HepG2 (cell line): ENCODE results near the gene VWCE. TPM values are rescaled to one million over a fixed set of nuclear protein-coding genes. Genes with fewer than 3 reads are reported as not detected.

Experiments used
- CENPT ChIP-seq: sonication (generic); formaldehyde crosslinking; IDR thresholded peaks from 2 replicates; pipeline ENCODE4 v1.8.0; 2022; ENCODE audit warnings: low read depth, mild to moderate bottlenecking, moderate library complexity, missing genetic modification reagents
- GABPA ChIP-seq, 2 experiments: IDR thresholded peaks; 2 replicates each; pipeline ENCODE4 v1.6.1; 2011 to 2016; ENCODE audit warnings: low read depth in 2 of 2, low read length in 1 of 2, missing biosample characterization in 1 of 2, missing genetic modification characterization in 1 of 2
- MATR3 ChIP-seq: sonication (generic); formaldehyde crosslinking; IDR thresholded peaks from 2 replicates; pipeline ENCODE4 v1.4.0; 2020; ENCODE audit warnings: missing genetic modification reagents
- POLR2AphosphoS2 ChIP-seq: IDR thresholded peaks from 2 replicates; pipeline ENCODE4 v1.6.1; 2011; ENCODE audit warnings: low read depth, low read length, improper control_type of control experiment
- RORA ChIP-seq: sonication (generic); formaldehyde crosslinking; IDR thresholded peaks from 2 replicates; pipeline ENCODE4 v1.5.0; 2020; ENCODE audit warnings: mild to moderate bottlenecking, missing genetic modification reagents, moderate library complexity
- SMARCC2 ChIP-seq: fragments of 450-650 bp; IDR thresholded peaks from 2 replicates; pipeline ENCODE4 v1.6.1; 2017; ENCODE audit warnings: antibody characterized with exemption, mild to moderate bottlenecking
- SRY ChIP-seq: sonication (generic); formaldehyde crosslinking; IDR thresholded peaks from 2 replicates; pipeline ENCODE4 v1.8.0; 2022; ENCODE audit warnings: mild to moderate bottlenecking, missing genetic modification reagents
- TBL1XR1 ChIP-seq: fragments of 150-350 bp; IDR thresholded peaks from 2 replicates; pipeline ENCODE4 v1.6.1; 2014; ENCODE audit warnings: borderline replicate concordance, low read length; ENCODE audit not compliant: partially characterized antibody
- U2AF1 ChIP-seq: fragments of 200-400 bp; formaldehyde crosslinking; optimal IDR thresholded peaks from 2 replicates; pipeline ENCODE3; 2017; ENCODE audit warnings: mild to moderate bottlenecking, low read depth, low read length
- ZNF101 ChIP-seq: sonication (generic); formaldehyde crosslinking; IDR thresholded peaks from 2 replicates; pipeline ENCODE4 v1.4.0; 2020; ENCODE audit warnings: mild to moderate bottlenecking, low read depth, missing genetic modification reagents, borderline replicate concordance
- ZNF510 ChIP-seq: sonication (generic); formaldehyde crosslinking; IDR thresholded peaks from 2 replicates; pipeline ENCODE4 v1.4.0; 2020; ENCODE audit warnings: low read depth, mild to moderate bottlenecking, missing genetic modification reagents
- ZNF605 ChIP-seq: sonication (generic); formaldehyde crosslinking; IDR thresholded peaks from 2 replicates; pipeline ENCODE4 v1.8.0; 2022; ENCODE audit warnings: mild to moderate bottlenecking, missing genetic modification reagents
- ZNF792 ChIP-seq: IDR thresholded peaks from 2 replicates; pipeline ENCODE4 v1.6.1; 2016
- ZSCAN21 ChIP-seq: sonication (generic); formaldehyde crosslinking; IDR thresholded peaks from 2 replicates; pipeline ENCODE4 v1.8.0; 2022; ENCODE audit warnings: mild to moderate bottlenecking, missing genetic modification reagents, moderate library complexity, borderline replicate concordance
- polyA plus RNA-seq, 8 experiments: library from polyadenylated mRNA; depleted of rRNA in 3 of 8; stranded (reverse) in 7 of 8; unstranded in 1 of 8; fragments of >200 nt; fragmentation: Illumina TruSeq in 4 of 8; extraction: Trizol in 4 of 8; gene quantifications; 2 replicates each; pipeline versions ENCODE4 v1.2.1 to v1.2.3, GENCODE V29; 2011 to 2016; ENCODE audit warnings: low read depth in 4 of 8, missing spikeins in 1 of 8, mixed read lengths in 1 of 8; ENCODE audit not compliant: insufficient read depth in 1 of 8
- total RNA-seq, 5 experiments: library from RNA; depleted of rRNA; stranded (reverse); fragments of >200 nt; fragmentation: Illumina TruSeq; extraction: Trizol; gene quantifications; 2 replicates each; pipeline ENCODE4 v1.2.3, GENCODE V29; 2016; ENCODE audit warnings: low read depth in 1 of 5
- TF ChIP-seq, protein P1 (sequence below): IDR thresholded peaks from 2 replicates; pipeline ENCODE4 v1.6.1; 2018; ENCODE audit warnings: missing genetic modification reagents
- TF ChIP-seq, protein P2 (sequence below): sonication (generic); formaldehyde crosslinking; IDR thresholded peaks from 2 replicates; pipeline ENCODE4 v1.4.0; 2020; ENCODE audit warnings: mild to moderate bottlenecking, low read depth, missing genetic modification reagents
- TF ChIP-seq, protein P3 (sequence below): sonication (generic); formaldehyde crosslinking; IDR thresholded peaks from 2 replicates; pipeline ENCODE4 v1.9.0; 2021; ENCODE audit warnings: missing genetic modification reagents, borderline replicate concordance
- TF ChIP-seq, protein P4 (sequence below): sonication (generic); IDR thresholded peaks from 2 replicates; pipeline ENCODE4 v1.6.1; 2016; ENCODE audit warnings: low read depth, borderline replicate concordance
- TF ChIP-seq, protein P5 (sequence below): sonication (generic); formaldehyde crosslinking; IDR thresholded peaks from 2 replicates; pipeline ENCODE4 v1.4.0; 2020; ENCODE audit warnings: missing genetic modification reagents, borderline replicate concordance

Gene VWCE
- total and polyA plus RNA-seq, 2 of the 13 experiments (the other 11 are each of a cell fraction or from before 2014, with no cell fraction given): 27.6 to 58.3 TPM

DNA sequence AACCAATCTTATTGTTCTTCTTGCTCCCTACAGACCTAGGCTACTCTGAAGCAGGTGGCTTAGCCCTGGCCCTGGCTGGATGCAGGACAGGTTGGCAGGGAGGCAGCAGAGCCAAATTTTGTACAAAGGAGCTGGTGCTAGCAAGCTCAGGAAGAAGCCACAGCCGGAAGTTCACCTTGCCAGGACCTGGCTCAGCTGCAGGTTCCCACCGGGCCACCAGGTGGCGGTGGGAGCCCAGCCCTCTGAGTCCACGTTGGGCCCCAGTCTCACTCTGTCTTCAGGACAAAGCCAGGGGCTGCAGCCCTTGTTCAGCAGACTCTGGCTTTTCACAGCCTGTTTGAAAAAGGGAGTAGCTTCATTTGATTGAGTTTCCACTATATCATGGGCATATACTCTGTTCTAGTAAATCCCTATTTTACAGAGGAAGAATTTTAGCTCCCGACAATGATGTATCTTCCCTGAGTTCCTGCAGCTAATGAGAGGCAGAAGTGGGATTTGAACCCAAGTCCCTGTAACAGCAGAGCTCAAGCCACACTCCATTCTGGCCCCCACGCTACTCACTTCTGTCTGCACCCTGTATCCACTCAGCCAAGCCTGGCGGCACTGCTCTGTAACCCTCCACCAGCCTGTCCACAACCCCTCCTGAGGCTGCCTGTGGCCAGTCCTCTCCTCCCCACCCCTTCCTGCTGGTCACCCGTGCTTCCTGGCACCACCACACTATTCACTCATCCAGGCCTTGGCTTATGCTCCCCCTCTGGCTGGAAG, 41.2 kb upstream of the VWCE start (continued):
- TF ChIP-seq, protein P1, sequence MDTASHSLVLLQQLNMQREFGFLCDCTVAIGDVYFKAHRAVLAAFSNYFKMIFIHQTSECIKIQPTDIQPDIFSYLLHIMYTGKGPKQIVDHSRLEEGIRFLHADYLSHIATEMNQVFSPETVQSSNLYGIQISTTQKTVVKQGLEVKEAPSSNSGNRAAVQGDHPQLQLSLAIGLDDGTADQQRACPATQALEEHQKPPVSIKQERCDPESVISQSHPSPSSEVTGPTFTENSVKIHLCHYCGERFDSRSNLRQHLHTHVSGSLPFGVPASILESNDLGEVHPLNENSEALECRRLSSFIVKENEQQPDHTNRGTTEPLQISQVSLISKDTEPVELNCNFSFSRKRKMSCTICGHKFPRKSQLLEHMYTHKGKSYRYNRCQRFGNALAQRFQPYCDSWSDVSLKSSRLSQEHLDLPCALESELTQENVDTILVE (CRISPR knock-in tag): no peak; the same call in 1 of the 2 replicates
- TF ChIP-seq ZSCAN21 (CRISPR knock-in tag) (no peak), TBL1XR1 (no peak), RORA (CRISPR knock-in tag) (no peak), MATR3 (CRISPR knock-in tag) (no peak), POLR2AphosphoS2 (no peak), ZNF510 (CRISPR knock-in tag) (no peak), ZNF101 (CRISPR knock-in tag) (no peak), SMARCC2 (no peak), U2AF1 (no peak), ZNF605 (CRISPR knock-in tag) (0 out of 2 replicates have a peak, but pooled peaks have one; percentile 14), GABPA (IDR thresholded peaks at IDR 0.05; ENCODE audit: low read depth, low read length) (peak; percentile 49), GABPA (CRISPR knock-in tag; IDR thresholded peaks at IDR 0.05; ENCODE audit: low read depth) (peak; percentile 83), CENPT (CRISPR knock-in tag) (no peak), SRY (CRISPR knock-in tag) (no peak), ZNF792 (CRISPR knock-in tag) (0 out of 2 replicates have a peak, but pooled peaks have one; percentile 47)
- TF ChIP-seq, protein P2, sequence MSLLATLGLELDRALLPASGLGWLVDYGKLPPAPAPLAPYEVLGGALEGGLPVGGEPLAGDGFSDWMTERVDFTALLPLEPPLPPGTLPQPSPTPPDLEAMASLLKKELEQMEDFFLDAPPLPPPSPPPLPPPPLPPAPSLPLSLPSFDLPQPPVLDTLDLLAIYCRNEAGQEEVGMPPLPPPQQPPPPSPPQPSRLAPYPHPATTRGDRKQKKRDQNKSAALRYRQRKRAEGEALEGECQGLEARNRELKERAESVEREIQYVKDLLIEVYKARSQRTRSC: no peak
- TF ChIP-seq, protein P3, sequence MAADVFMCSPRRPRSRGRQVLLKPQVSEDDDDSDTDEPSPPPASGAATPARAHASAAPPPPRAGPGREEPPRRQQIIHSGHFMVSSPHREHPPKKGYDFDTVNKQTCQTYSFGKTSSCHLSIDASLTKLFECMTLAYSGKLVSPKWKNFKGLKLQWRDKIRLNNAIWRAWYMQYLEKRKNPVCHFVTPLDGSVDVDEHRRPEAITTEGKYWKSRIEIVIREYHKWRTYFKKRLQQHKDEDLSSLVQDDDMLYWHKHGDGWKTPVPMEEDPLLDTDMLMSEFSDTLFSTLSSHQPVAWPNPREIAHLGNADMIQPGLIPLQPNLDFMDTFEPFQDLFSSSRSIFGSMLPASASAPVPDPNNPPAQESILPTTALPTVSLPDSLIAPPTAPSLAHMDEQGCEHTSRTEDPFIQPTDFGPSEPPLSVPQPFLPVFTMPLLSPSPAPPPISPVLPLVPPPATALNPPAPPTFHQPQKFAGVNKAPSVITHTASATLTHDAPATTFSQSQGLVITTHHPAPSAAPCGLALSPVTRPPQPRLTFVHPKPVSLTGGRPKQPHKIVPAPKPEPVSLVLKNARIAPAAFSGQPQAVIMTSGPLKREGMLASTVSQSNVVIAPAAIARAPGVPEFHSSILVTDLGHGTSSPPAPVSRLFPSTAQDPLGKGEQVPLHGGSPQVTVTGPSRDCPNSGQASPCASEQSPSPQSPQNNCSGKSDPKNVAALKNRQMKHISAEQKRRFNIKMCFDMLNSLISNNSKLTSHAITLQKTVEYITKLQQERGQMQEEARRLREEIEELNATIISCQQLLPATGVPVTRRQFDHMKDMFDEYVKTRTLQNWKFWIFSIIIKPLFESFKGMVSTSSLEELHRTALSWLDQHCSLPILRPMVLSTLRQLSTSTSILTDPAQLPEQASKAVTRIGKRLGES: no peak
- TF ChIP-seq, protein P4, sequence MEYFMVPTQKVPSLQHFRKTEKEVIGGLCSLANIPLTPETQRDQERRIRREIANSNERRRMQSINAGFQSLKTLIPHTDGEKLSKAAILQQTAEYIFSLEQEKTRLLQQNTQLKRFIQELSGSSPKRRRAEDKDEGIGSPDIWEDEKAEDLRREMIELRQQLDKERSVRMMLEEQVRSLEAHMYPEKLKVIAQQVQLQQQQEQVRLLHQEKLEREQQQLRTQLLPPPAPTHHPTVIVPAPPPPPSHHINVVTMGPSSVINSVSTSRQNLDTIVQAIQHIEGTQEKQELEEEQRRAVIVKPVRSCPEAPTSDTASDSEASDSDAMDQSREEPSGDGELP: peak; percentile 44; the same call in 1 of the 2 replicates
- TF ChIP-seq, protein P5, sequence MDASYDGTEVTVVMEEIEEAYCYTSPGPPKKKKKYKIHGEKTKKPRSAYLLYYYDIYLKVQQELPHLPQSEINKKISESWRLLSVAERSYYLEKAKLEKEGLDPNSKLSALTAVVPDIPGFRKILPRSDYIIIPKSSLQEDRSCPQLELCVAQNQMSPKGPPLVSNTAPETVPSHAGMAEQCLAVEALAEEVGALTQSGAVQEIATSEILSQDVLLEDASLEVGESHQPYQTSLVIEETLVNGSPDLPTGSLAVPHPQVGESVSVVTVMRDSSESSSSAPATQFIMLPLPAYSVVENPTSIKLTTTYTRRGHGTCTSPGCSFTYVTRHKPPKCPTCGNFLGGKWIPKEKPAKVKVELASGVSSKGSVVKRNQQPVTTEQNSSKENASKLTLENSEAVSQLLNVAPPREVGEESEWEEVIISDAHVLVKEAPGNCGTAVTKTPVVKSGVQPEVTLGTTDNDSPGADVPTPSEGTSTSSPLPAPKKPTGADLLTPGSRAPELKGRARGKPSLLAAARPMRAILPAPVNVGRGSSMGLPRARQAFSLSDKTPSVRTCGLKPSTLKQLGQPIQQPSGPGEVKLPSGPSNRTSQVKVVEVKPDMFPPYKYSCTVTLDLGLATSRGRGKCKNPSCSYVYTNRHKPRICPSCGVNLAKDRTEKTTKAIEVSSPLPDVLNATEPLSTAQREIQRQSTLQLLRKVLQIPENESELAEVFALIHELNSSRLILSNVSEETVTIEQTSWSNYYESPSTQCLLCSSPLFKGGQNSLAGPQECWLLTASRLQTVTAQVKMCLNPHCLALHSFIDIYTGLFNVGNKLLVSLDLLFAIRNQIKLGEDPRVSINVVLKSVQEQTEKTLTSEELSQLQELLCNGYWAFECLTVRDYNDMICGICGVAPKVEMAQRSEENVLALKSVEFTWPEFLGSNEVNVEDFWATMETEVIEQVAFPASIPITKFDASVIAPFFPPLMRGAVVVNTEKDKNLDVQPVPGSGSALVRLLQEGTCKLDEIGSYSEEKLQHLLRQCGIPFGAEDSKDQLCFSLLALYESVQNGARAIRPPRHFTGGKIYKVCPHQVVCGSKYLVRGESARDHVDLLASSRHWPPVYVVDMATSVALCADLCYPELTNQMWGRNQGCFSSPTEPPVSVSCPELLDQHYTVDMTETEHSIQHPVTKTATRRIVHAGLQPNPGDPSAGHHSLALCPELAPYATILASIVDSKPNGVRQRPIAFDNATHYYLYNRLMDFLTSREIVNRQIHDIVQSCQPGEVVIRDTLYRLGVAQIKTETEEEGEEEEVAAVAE (CRISPR knock-in tag): no peak
